ENCODE results near the gene AZGP1. TPM values are rescaled to one million over a fixed set of nuclear protein-coding genes. Genes with fewer than 3 reads are reported as not detected.

Gene AZGP1
- total RNA-seq, 1 donor from 2014 or later, result 0.44 TPM

Other genes starting within 250 kb of the AZGP1 start
- gene CYP3A7, start 240.8 kb downstream of the AZGP1 start, total RNA-seq (ENCODE audit: unreplicated experiment), result not detected
- gene CYP3A4, start 191.8 kb downstream of the AZGP1 start, total RNA-seq (ENCODE audit: unreplicated experiment), result not detected
- not detected for gene CYP3A43, start 148.0 kb downstream of the AZGP1 start, total RNA-seq (ENCODE audit: unreplicated experiment)
- gene OR2AE1, start 99.0 kb downstream of the AZGP1 start, total RNA-seq (ENCODE audit: unreplicated experiment), result 0.39 TPM
- gene TRIM4, start 56.5 kb downstream of the AZGP1 start, total RNA-seq (ENCODE audit: unreplicated experiment), result 13.7 TPM
- not detected for gene GJC3, start 46.4 kb downstream of the AZGP1 start, total RNA-seq (ENCODE audit: unreplicated experiment)
- 127 TPM for gene ZKSCAN1, start 39.6 kb upstream of the AZGP1 start, total RNA-seq (ENCODE audit: unreplicated experiment)
- 26.3 TPM for gene ZSCAN21, start 73.7 kb upstream of the AZGP1 start, total RNA-seq (ENCODE audit: unreplicated experiment)
- 87.9 TPM for gene ZNF3, start 105.7 kb upstream of the AZGP1 start, total RNA-seq (ENCODE audit: unreplicated experiment)
- 77.4 TPM for gene COPS6, start 112.9 kb upstream of the AZGP1 start, total RNA-seq (ENCODE audit: unreplicated experiment)
- gene MCM7, start 125.4 kb upstream of the AZGP1 start, total RNA-seq (ENCODE audit: unreplicated experiment), result 196 TPM
- gene AP4M1, start 125.6 kb upstream of the AZGP1 start, total RNA-seq (ENCODE audit: unreplicated experiment), result 25.9 TPM
- 63.1 TPM for gene TAF6, start 143.3 kb upstream of the AZGP1 start, total RNA-seq (ENCODE audit: unreplicated experiment)
- 19.3 TPM for gene CNPY4, start 143.6 kb upstream of the AZGP1 start, total RNA-seq (ENCODE audit: unreplicated experiment)
- 3.3 TPM for gene MBLAC1, start 150.9 kb upstream of the AZGP1 start, total RNA-seq (ENCODE audit: unreplicated experiment)
- gene LAMTOR4, start 172.9 kb upstream of the AZGP1 start, total RNA-seq (ENCODE audit: unreplicated experiment), result 66.9 TPM
- 42.4 TPM for gene TRAPPC14, start 182.7 kb upstream of the AZGP1 start, total RNA-seq (ENCODE audit: unreplicated experiment)
- gene GAL3ST4, start 192.6 kb upstream of the AZGP1 start, total RNA-seq (ENCODE audit: unreplicated experiment), result 30.9 TPM
- 530 TPM for gene GPC2, start 201.3 kb upstream of the AZGP1 start, total RNA-seq (ENCODE audit: unreplicated experiment)
- 1.1 TPM for gene STAG3, start 201.9 kb upstream of the AZGP1 start, total RNA-seq (ENCODE audit: unreplicated experiment)
- gene PVRIG, start 243.9 kb upstream of the AZGP1 start, total RNA-seq (ENCODE audit: unreplicated experiment), result not detected